Measurements from ENCODE around the gene ACTN4. TPM values are rescaled to one million over a fixed set of nuclear protein-coding genes. Genes with fewer than 3 reads are reported as not detected.

The ACTN4 gene
- total and polyA plus RNA-seq, 2 donors (not counting 3 experiments of a cell fraction or from before 2014, with no cell fraction given), result 313 to 748 TPM

DNA sequence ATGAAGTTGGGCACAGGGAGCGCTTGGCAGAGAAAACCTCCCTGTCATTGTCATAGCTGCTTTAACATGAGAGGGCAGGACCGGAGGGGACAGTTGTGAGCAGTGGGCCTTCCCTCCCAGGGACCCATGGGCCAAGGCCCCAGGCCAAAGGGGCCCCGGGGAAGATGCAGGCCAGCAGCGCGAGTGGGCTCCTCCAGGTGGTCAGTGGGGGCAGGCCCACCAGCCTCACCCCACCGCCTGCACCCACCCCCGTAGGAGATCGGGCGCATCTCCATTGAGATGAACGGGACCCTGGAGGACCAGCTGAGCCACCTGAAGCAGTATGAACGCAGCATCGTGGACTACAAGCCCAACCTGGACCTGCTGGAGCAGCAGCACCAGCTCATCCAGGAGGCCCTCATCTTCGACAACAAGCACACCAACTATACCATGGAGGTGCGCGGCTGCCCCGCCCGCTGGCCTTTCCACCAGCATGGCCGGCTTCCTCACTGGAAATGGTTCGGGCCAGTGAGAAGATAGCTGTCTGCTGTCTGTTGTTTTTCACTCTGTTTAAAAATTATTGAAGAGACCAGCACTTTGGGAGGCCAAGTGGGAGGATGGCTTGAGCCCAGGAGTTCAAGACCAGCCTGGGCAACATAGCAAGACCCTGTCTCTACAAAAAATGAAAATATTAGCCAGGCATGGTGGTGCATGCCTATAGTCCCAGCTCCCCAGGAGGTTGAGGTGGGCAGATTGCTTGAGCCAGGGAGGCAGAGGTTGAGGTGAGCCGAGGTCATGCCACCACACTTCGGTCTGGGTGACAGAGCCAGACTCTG is 78.2 kb downstream of the ACTN4 start:
- Histone ChIP-seq H3K79me2 (ENCODE audit: control insufficient read depth, insufficient read depth, low read length) (no peaks in the 10 kb centered on the region), H3K9me3 (replicated peaks; ENCODE audit: control insufficient read depth, insufficient read depth, low read length) (no peaks in the 10 kb centered on the region), H3K4me3 (replicated peaks in 1 of 3; ENCODE audit: insufficient read depth in 1 of 3, low read depth in 1 of 3, low read length in 3 of 3) (no peak overlapping the region), H4K20me1 (replicated peaks; ENCODE audit: control insufficient read depth, extremely low read depth, insufficient read depth, low read length) (no peaks in the 10 kb centered on the region), H3K4me2 (ENCODE audit: insufficient read depth, low read length) (no peak overlapping the region), H3K27me3 (ENCODE audit: control insufficient read depth in 2 of 2, insufficient read depth in 2 of 2, low read length in 2 of 2) (no peaks in the 10 kb centered on the region), H3K36me3 (ENCODE audit: control insufficient read depth in 2 of 2, extremely low read depth in 1 of 2, insufficient read depth in 2 of 2, low read length in 2 of 2) (peaks cover 17 to 77% of the 10 kb centered on the region in 2 experiments), H3K9ac (replicated peaks; ENCODE audit: extremely low read depth, insufficient read depth, low read length) (no peak overlapping the region), H3K4me1 (ENCODE audit: control insufficient read depth, extremely low read depth, insufficient read depth, low read length) (no peaks in the 10 kb centered on the region), H2AFZ (ENCODE audit: low read depth, low read length) (no peak overlapping the region), H3K27ac (ENCODE audit: insufficient read depth, low read depth, low read length) (no peak overlapping the region), H3K9me1 (replicated peaks; ENCODE audit: control insufficient read depth, extremely low read depth, insufficient read depth, low read length) (no peaks in the 10 kb centered on the region)
- DNase-seq (ENCODE audit: low read depth, low spot score), result no peak
- BruUV-seq (replicated peaks), result no TSS peak
- TF ChIP-seq, protein P1, sequence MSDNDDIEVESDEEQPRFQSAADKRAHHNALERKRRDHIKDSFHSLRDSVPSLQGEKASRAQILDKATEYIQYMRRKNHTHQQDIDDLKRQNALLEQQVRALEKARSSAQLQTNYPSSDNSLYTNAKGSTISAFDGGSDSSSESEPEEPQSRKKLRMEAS (IDR thresholded peaks at IDR 0.05; ENCODE audit: insufficient read depth, insufficient read length), result no peak
- TF ChIP-seq EZH2 (IDR thresholded peaks at IDR 0.05; ENCODE audit: borderline replicate concordance, low read depth, low read length, severe bottlenecking) (no peak), FOS (IDR thresholded peaks at IDR 0.05; ENCODE audit: borderline replicate concordance, insufficient read depth, low read length) (no peak)
- TF ChIP-seq, protein P2, sequence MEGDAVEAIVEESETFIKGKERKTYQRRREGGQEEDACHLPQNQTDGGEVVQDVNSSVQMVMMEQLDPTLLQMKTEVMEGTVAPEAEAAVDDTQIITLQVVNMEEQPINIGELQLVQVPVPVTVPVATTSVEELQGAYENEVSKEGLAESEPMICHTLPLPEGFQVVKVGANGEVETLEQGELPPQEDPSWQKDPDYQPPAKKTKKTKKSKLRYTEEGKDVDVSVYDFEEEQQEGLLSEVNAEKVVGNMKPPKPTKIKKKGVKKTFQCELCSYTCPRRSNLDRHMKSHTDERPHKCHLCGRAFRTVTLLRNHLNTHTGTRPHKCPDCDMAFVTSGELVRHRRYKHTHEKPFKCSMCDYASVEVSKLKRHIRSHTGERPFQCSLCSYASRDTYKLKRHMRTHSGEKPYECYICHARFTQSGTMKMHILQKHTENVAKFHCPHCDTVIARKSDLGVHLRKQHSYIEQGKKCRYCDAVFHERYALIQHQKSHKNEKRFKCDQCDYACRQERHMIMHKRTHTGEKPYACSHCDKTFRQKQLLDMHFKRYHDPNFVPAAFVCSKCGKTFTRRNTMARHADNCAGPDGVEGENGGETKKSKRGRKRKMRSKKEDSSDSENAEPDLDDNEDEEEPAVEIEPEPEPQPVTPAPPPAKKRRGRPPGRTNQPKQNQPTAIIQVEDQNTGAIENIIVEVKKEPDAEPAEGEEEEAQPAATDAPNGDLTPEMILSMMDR (IDR thresholded peaks at IDR 0.05; ENCODE audit: extremely low read depth in 1 of 2, insufficient read depth in 1 of 2, low read depth in 1 of 2, low read length in 2 of 2), result no peak
- dilution Hi-C loops (cut with MboI; ENCODE audit: extremely low pct_ligation_motif_present, low sequenced_read_pairs) (no loop called here), intact Hi-C loops (cut with micrococcal nuclease) (no loop called here)
- CTCF ChIA-PET, result no interaction called here
- no peak for FAIRE-seq
- POLR2A ChIA-PET, result no interaction called here
